T-helper 2 cell (primary cell): ENCODE data around the gene SLC16A9.

ENCODE experiments used
- DNase-seq, 5 experiments: peaks; one replicate each; pipeline versions ENCODE4 v3.0.0 to v3.0.0-alpha.2; 2012 to 2022

SLC16A9 gene

GRCh38 chr10:59627366-59628018 is 82.2 kb downstream of the SLC16A9 start:
- no peak for DNase-seq

- DNase-seq: no peak
Observed at GRCh38 chr10:59626523-59626869, 83.2 kb downstream of the SLC16A9 start.

DNA sequence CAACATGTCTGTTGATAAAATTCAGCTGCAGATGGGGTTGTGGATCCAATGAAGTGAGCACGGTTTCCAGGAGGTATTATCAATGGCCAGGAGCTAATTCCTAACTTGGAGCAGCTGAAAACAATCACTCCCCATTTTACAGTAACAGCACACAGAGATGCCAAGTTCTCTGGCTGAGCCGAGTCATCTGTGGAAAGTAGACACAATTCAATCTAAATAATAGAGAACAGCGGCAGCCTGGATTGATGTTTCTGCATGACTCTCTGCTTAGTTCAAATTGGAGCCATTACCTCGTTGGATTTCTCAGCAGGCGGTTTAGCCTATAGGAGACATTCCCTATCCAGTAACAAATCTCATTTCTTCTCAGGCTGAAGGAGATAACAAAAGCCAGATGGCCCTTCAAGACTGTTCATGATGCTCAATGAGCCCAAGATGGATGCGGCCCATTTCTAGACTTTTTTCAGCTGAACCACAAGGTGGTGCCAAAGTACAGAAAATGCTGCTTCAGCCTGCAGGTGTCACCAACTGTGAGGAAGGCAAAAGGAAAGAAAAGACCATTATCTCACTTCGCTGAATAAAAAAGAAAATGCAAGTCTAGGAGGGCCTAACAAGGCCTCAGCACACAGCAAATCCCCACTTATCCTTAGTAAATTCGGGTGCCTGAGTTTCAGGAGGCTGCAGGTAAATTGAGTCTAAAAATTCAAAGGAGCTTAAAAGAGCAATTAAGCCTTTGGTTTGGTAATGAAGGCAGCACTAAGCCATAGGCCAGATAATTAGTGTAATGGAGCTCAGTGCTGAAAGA is 83.7 kb downstream of the SLC16A9 start:
- peak in 2 of 5 experiments; percentile 15 to 78 for DNase-seq

- DNase-seq: no peak
Observed at GRCh38 chr10:59624951-59625350, 84.7 kb downstream of the SLC16A9 start.

- DNase-seq: no peak
Observed at GRCh38 chr10:59624136-59624535, 85.5 kb downstream of the SLC16A9 start.

DNA sequence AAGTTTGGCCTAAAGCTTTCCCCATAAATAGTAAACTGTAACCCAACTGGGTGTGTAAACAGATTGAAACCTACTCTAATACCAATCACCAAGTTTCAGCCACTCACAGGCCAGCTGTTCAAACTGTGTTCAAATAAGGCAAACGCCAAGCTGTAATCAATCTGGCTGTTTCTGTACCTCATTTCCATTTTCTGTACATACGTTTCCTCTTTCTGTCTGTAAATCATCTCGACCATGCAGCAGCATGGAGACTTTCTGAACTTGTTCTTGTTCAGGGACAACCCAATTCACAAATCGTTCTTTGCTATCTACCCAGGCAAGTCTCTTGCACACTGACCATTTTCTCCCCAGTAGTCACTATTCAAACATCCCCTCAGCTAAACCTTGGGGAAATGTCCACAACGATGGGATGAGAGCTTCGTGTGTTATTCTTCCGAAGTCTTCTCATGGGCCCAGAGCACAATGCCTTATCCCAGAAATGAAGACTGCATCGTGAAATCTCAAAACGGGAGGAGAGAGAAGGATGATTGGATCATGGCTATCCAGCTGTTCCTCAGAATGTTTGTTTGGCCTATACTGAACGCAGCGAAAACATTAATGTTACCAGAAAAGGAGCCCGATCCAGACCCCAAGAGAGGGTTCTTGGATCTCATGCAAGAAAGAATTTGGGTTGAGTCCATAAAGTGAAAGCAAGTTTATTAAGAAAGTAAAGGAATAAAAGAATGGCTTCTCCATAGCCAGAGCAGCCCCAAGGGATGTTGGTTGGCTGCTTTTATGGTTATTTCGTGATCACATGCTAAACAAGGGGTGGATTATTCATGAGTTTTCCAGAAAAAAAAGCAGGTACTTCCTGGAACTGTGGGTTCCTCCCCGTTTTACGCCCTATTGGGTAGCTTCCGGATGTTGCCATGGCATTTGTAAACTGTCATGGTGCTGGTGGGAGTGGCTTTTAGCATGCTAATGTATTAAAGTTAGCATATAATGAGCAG is 86.2 kb downstream of the SLC16A9 start:
- no peak for DNase-seq

DNA sequence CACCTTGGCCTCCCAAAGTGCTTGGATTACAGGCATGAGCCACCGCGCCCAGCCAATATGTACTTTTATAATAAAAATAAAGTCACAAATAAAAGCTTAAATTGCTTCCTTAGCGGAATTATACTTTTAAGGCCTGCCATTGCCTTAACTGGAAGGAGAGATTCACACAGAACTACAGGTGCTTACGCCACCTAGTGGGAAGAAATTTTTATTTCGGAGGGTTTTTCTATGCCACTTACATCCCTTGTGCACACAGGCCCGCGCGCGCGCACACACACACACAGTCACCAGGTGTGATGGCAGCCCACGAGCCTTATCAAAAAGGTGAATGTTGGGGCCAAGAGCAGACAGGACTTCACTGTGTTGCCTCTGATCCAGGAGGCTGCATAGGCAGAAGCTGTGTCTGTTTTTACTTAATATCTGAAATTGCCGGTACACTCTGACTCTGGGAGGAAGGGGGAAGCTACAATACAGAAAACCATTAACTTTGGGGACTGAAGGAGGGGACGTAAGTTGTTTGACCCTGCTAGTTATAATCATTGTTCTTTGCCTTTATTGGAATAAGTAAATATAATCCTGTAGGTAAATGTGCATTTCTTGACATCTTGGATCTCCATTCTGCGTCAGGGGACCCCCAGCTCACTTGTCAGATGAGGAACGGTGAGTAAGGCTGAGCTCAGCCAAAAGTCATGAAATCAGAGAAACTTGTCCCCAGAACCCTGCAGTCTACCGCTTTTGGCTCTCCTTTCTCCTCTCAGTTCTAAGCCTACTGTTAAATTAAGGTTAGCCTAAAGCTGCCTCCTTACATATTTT is 87.1 kb downstream of the SLC16A9 start:
- DNase-seq: peak in 1 of 5 experiments; percentile 49

DNA sequence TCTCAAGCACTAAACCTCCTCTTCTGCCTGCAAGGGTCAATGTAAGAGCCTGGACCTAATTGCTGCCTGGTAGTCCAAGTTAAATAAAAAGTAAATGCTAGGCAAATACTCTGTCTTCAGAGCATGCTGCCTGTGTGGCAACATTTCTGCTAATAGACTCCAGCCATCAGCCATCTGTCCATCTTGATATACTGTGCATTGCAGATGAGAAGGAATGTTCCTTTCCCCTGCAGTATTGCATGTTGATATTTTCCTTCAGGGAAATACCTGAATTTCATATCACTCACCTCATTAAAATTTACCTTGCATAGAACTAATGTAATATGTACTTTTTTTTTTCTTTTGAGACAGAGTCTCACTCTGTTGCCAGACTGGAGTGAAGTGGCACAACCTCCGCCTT is 87.9 kb downstream of the SLC16A9 start:
- DNase-seq: no peak

DNA sequence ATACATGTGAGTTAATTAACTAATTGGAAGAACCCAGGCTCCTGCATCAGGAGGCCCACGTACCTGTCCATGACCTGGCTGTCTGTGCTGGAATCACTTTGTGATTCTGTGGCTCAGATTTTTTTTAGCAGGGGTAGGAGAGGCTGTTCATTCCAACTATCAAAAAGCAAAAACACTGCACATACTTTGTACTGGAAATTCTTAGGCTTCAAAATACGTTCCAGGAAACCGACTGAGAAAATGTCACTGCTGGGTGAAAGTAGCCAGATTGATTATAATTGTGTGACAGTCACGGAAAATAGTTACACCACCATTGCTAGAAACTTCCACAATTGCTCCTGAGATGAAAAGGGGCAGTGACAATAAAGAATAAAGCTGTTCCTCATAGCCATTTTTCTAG is 91.0 kb downstream of the SLC16A9 start:
- DNase-seq: no peak

DNA sequence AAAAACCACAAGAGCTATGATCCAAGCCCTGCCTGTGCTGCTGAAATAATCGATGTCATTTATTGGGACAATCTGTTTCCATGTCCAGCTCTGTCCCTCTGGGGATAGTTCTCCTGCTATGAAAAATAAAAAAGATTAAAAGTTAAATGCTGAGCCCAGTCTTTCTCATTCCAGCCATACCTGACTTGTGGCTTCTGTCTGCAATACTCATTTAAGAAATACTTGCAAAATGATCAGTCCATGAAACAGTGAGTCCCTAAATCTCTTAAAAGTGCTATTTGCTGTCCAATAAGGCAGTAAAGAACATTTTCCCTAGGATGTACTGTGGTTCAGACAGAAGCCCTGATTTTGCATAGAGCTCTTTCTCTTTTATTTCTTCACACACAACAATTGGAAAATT is 91.7 kb downstream of the SLC16A9 start:
- DNase-seq: no peak

DNA sequence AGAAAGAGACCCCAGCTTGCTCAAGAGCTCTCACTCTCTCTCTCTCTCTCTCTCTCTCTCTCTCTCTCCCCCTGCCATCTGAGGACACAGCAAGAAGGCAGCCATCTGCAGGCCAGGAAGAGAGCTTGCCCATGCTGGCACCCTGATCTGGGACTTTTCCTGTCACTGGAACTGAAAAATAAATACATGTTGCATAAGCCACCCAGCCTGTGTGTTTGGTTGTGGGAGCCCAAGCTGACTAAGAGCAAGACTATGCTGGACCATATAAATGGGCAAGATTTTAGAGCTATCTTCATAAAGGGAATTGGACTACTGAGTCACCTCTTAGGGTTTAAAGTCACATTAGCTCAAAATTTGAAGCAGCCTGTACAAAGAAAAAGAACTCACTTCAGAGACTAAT is 98.6 kb downstream of the SLC16A9 start:
- no peak for DNase-seq

GRCh38 chr10:59607970-59608369 is 101.7 kb downstream of the SLC16A9 start:
- DNase-seq: no peak

- no peak for DNase-seq
Observed at GRCh38 chr10:59606551-59606961, 103.1 kb downstream of the SLC16A9 start.

- no peak for DNase-seq
Observed at GRCh38 chr10:59601985-59602384, 107.7 kb downstream of the SLC16A9 start.
